GM18951 (cell line): Measurements from ENCODE around the gene SNX13.

ENCODE experiments used
- POLR2A ChIP-seq: IDR thresholded peaks from 4 replicates; pipeline ENCODE4 v1.6.1; 2011; ENCODE audit warnings: mild to moderate bottlenecking; ENCODE audit not compliant: insufficient read length, insufficient read depth; ENCODE audit errors: extremely low read depth
- in situ Hi-C: fragments of 300-500 bp; cut with MboI; formaldehyde crosslinking; loops from one replicate; pipeline ENCODE4 v1.12.0; 2022; ENCODE audit warnings: low sequenced_read_pairs, mixed read lengths, inconsistent platforms; ENCODE audit not compliant: unreplicated experiment

SNX13 gene

DNA sequence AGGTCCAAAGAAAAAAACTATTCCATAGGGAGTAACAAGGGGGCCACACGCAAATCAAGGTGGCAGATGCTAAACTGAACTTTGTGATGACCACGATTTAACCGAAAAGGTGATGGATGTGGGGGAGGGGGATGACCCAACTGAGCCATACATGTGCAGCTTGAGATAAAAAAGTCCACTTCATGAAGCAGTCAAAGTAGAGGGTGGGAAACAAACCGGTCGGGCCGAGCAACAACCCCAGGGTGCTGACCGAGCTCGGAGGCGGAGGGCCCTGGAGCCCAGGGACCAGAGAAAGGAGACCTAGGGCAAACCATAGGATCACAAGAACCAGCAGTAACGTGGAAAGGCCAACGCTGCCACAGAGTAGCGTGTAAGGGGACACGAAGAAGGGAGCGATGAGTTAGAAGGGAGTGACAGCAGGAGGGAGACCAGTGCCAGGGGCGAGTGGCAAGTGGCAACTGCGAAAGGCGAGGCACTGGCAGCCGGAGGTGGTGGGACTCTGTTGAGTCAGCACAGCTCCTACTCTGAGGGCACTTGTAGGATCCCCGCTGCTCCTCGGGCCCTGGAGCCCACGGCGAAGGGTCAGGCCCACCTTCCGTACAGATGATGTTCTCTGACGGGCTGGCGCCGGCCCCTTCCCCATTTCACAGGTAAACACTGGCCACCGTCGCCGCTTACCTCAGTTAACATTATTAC is 540 bp downstream of the SNX13 start:
- in situ Hi-C loops: no loop called here
- no peak for TF ChIP-seq POLR2A

- in situ Hi-C loops: no loop called here
Measured at GRCh38 chr7:17939211-17939605, 1.1 kb downstream of the SNX13 start.

GRCh38 chr7:17937506-17938120 is 2.7 kb downstream of the SNX13 start:
- TF ChIP-seq POLR2A: no peak
- in situ Hi-C loops: no loop called here

More at GRCh38 chr7:17939211-17939605, 1.1 kb downstream of the SNX13 start:
- no peak for TF ChIP-seq POLR2A

GRCh38 chr7:17936321-17936720 is 4.0 kb downstream of the SNX13 start:
- no peak for TF ChIP-seq POLR2A
- in situ Hi-C loops: no loop called here

DNA sequence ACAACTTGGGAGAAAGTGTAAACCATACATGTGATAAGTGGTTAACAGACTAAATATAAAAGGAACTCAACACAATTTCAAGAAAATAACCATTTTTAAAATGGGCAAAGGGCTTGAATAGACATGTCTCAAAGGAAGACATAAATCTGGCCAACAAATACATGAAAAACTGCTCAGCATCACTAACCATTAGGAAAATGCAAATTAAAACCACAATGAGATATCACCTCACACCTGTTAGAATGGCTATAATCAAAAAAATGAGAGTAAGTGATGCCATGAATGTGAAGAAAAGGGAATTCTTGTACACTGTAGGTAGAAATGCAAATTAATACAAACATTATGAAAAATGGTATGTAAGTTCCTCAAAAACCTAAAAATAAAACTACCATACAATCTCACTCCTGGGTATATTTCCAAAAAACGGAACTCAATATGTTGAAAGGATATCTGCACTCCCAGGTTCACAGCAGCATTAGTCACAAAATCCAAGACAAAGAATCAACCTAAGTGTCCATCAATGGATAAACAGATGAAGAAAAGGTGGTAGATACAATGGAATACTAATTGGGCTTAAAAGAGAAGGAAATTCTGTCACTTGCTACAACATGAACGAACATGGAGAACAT is 5.6 kb downstream of the SNX13 start:
- TF ChIP-seq POLR2A: no peak
- in situ Hi-C loops: no loop called here

DNA sequence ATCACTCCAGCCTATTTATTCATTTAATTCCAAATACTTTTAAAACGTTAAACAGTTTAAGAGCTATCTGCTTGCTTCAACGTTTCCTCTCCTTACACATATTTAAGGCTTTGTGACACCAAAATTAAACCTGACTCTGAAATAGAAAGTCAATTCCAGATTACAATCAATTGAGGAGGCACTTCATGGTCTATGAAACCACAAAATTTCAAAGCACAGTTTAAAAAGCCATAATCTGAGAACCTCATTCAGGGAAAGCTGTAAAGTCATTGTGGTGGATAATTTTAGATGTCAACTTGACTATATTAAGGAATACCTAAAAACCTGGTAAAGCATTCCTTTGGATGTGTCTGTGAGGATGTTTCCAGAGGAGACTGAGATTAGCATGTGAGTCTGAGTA is 6.2 kb downstream of the SNX13 start:
- no peak for TF ChIP-seq POLR2A
- in situ Hi-C loops: no loop called here

GRCh38 chr7:17932770-17933169 is 7.5 kb downstream of the SNX13 start:
- no peak for TF ChIP-seq POLR2A
- in situ Hi-C loops: no loop called here

DNA sequence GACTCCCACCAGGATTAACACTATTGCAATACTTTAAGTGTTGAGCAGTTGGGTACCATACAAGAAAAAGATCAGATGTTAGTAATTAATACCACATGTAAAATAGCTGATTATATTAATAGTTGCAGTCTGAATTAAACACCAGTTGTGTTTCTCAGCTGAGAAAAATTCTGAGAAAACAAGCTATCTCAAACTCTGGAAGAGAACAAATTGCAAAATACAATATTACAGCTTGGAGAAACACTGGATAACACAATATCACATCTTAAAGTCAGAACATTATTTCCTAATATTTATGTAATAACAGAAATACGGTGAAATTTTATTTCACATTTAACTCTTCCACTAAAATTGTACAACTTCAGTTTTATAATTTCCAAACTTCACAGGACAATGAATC is 9.2 kb downstream of the SNX13 start:
- in situ Hi-C loops: no loop called here
- TF ChIP-seq POLR2A: no peak

DNA sequence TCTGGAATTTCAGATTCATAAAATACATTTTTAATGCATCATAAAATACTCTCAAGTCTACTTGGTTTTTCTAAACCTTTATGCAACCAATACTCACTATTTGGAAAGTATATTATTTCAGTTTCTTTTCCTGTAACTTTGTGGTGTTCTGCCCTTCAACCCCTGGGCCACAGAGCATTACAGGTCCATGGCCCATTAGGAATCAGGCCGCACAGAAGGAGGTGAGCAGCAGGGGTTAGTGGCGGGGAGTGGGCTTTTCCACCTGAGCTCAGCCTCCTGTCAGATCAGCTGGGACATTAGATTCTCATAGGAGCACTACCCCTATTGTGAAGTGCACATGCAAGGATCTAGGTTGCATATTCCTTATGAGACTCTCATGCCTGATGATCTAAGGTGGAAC is 9.7 kb downstream of the SNX13 start:
- no peak for TF ChIP-seq POLR2A
- in situ Hi-C loops: no loop called here

DNA sequence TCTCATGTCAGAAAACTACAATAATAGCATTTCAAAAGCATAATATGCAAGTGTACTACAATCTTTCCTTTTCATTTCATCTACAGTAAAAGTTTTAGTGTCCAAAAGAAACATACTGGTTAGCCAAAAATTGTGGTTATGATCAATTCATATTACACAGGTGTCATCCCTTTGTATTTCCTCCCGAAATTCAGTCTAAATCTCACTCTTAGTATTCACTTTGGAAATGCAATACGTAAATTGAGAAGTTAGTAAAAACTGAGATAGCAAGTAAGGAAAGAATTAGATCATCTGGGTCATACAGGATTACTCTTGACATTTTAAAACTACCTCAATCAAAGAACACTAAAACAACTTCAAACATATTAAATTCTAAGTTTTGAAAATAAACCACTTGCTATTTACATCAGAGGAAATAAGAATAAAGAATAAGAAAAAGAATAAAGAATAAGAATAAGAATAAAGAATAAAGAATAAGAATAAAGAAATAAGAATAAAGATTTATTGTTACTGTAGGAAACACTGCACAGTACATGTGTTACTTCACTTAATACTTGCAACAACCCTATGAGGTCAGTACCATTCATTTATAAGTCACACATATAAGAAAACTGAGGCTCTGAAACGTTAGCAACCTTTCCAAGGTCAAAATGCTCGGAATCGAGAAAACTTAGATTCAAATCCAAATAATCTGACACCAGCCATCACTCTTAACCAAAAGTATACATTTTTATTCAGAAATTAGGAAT is 10.5 kb downstream of the SNX13 start:
- in situ Hi-C loops: no loop called here
- TF ChIP-seq POLR2A: no peak

DNA sequence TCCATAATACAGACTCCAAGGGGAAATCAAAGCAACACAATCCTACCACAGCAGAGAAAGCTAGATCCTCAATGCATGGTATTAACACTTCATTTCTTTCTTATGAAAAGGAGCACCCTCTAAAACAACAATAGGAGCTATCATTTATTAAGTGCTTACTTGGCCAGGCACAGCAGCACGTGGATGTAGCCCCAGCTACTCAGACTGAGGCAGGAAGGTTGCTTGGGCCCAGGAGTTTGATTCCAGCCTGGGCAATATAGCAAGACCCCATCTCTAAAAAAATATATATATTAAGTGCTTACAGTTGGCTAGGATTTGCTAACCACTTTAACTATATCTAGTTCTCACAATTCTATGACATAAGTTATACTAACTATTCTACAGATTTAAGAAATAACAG is 12.2 kb downstream of the SNX13 start:
- TF ChIP-seq POLR2A: no peak
- in situ Hi-C loops: no loop called here

- no peak for TF ChIP-seq POLR2A
- in situ Hi-C loops: no loop called here
Measured at GRCh38 chr7:17921857-17922416, 18.4 kb downstream of the SNX13 start.

DNA sequence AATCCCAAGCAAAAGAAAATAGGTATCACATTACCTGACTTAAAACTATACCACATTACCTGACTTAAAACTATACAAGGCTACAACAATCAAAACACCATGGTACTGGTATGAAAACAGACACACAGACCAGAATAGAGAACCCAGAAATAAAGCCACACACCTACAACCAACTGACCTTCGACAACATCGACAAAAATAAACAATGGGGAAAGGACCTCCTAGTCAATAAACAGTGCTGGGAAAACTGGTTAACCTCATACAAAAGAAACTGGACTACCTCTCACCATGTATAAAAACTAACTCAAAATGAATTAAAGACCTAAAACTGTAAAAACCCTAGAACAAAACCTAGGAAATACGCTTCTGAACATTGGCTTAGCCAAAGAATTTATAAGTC is 22.5 kb downstream of the SNX13 start:
- in situ Hi-C loops: no loop called here

More for the DNA sequence above, 22.5 kb downstream of the SNX13 start:
- TF ChIP-seq POLR2A: no peak
